Naive thymus-derived CD8-positive, alpha-beta T cell (primary cell): ENCODE results near the gene CALML4. TPM values are rescaled to one million over a fixed set of nuclear protein-coding genes. Genes with fewer than 3 reads are reported as not detected.
A peak's percentile ranks its signal among the peaks of the same experiment; 100 is the strongest.

Experiments used
- ATAC-seq, 2 donors: fragments of 150-1000 bp; cut with Tn5 transposase in 1 of 2; sonication (Bioruptor Pico), chemical (Tn5 transposase) in 1 of 2; 1 replicate in 1 of 2; 2 replicates in 1 of 2; pipeline ENCODE4 v1.10.0; 2021; ENCODE audit warnings: mild to moderate bottlenecking in 2 of 2, moderate library complexity in 2 of 2
- POLR2A ChIA-PET: fragments of 350-600 bp; sonication (Branson Sonifier 250); formaldehyde crosslinking; loops from one replicate; lab custom pipeline; 2021; ENCODE audit warnings: antibody characterized with exemption; lab: Charles Lee
- DNase-seq, 10 donors: peaks; one replicate each; pipeline versions ENCODE4 v3.0.0 to v3.0.0-alpha.2; 2020 to 2022
- H3K27ac Mint-ChIP-seq, 10 donors: one replicate each; pipeline ENCODE4 v1.8.0; 2020 to 2022; ENCODE audit warnings: mild to moderate bottlenecking in 10 of 10, mixed read lengths in 10 of 10, moderate library complexity in 4 of 10, inconsistent platforms in 1 of 10
- H3K27me3 Mint-ChIP-seq, 5 donors: one replicate each; pipeline ENCODE4 v1.8.0; 2021 to 2022; ENCODE audit warnings: mixed read lengths in 5 of 5
- H3K36me3 Mint-ChIP-seq, 3 donors: one replicate each; pipeline ENCODE4 v1.8.0; 2020 to 2022; ENCODE audit warnings: mixed read lengths in 3 of 3, mild to moderate bottlenecking in 2 of 3, inconsistent platforms in 1 of 3
- H3K4me1 Mint-ChIP-seq, 4 donors: one replicate each; pipeline ENCODE4 v1.8.0; 2021 to 2022; ENCODE audit warnings: mixed read lengths in 4 of 4
- H3K4me3 Mint-ChIP-seq, 10 donors: one replicate each; pipeline ENCODE4 v1.8.0; 2020 to 2022; ENCODE audit warnings: mild to moderate bottlenecking in 10 of 10, mixed read lengths in 10 of 10, moderate library complexity in 6 of 10, inconsistent platforms in 1 of 10
- H3K9me3 Mint-ChIP-seq, 9 donors: one replicate each; pipeline ENCODE4 v1.8.0; 2020 to 2022; ENCODE audit warnings: mixed read lengths in 9 of 9, mild to moderate bottlenecking in 3 of 9, inconsistent platforms in 1 of 9, moderate library complexity in 1 of 9
- polyA plus RNA-seq, 3 donors: library from polyadenylated mRNA; unstranded; fragments of 300-500 nt; fragmentation: Illumina TruSeq; gene quantifications; one replicate each; pipeline ENCODE4 v1.2.3, GENCODE V29; 2021
- total RNA-seq, 8 experiments: library from RNA in 2 of 8; stranded (reverse) in 2 of 8; gene quantifications; one replicate each; pipeline ENCODE4 v1.2.3 and lab custom pipeline; 2021 to 2026

CALML4 gene
- total and polyA plus RNA-seq, 5 experiments from 2014 or later = 0.65 to 4.7 (median 4.1) TPM; not detected in 2

GRCh38 chr15:68210821-68211655 is 5.9 kb upstream of the CALML4 start:
- Mint-ChIP-seq H3K36me3 (peaks cover 0 to 3% (median 0%) of the 10 kb centered on the region in 3 donors), H3K9me3 (no peaks in the 10 kb centered on the region), H3K27ac (peak overlapping the region in 1 of 10 donors; percentile 3), H3K27me3 (no peaks in the 10 kb centered on the region), H3K4me1 (peaks cover 10 to 23% (median 21%) of the 10 kb centered on the region in 4 donors), H3K4me3 (no peak overlapping the region)
- POLR2A ChIA-PET = no interaction called here
- peak; percentile 64 to 65 for ATAC-seq
- DNase-seq = peak in 8 of 10 donors; percentile 26 to 67 (median 44)

- DNase-seq = no peak
- Mint-ChIP-seq H3K4me3 (no peak overlapping the region), H3K27ac (peak overlapping the region in 1 of 10 donors; percentile 3), H3K36me3 (peaks cover 0 to 2% (median 0%) of the 10 kb centered on the region in 3 donors), H3K9me3 (no peaks in the 10 kb centered on the region), H3K4me1 (peaks cover 10 to 23% (median 21%) of the 10 kb centered on the region in 4 donors), H3K27me3 (no peaks in the 10 kb centered on the region)
- no peak for ATAC-seq
- POLR2A ChIA-PET = no interaction called here
These were observed 5.3 kb upstream of the CALML4 start for GRCh38 chr15:68210409-68210756.

GRCh38 chr15:68209735-68210408 is 4.7 kb upstream of the CALML4 start:
- Mint-ChIP-seq H3K4me3 (peak overlapping the region in 4 of 10 donors; percentile 14 to 41 (median 20)), H3K9me3 (no peaks in the 10 kb centered on the region), H3K27ac (peak overlapping the region in 8 of 10 donors; percentile 34 to 91 (median 72)), H3K4me1 (peaks cover 10 to 23% (median 22%) of the 10 kb centered on the region in 4 donors), H3K36me3 (peaks cover 0 to 2% (median 0%) of the 10 kb centered on the region in 3 donors), H3K27me3 (no peaks in the 10 kb centered on the region)
- DNase-seq = peak in 1 of 10 donors; percentile 65
- ATAC-seq = peak; percentile 62 to 68
- POLR2A ChIA-PET = no interaction called here

GRCh38 chr15:68209272-68209671 is 4.1 kb upstream of the CALML4 start:
- DNase-seq (no peak), ATAC-seq (no peak)
- peaks cover 10 to 24% (median 23%) of the 10 kb centered on the region in 4 donors for H3K4me1 Mint-ChIP-seq
- H3K27me3 Mint-ChIP-seq = no peaks in the 10 kb centered on the region
- peak overlapping the region in 1 of 10 donors; percentile 22 for H3K4me3 Mint-ChIP-seq
- H3K9me3 Mint-ChIP-seq = no peaks in the 10 kb centered on the region
- peak overlapping the region in 5 of 10 donors; percentile 43 to 91 (median 79) for H3K27ac Mint-ChIP-seq
- peaks cover 0 to 2% (median 0%) of the 10 kb centered on the region in 3 donors for H3K36me3 Mint-ChIP-seq
- POLR2A ChIA-PET = no interaction called here

- Mint-ChIP-seq H3K27me3 (no peaks in the 10 kb centered on the region), H3K27ac (peak overlapping the region in 8 of 10 donors; percentile 12 to 84 (median 42)), H3K36me3 (peaks cover 0 to 2% (median 0%) of the 10 kb centered on the region in 3 donors), H3K9me3 (no peaks in the 10 kb centered on the region), H3K4me3 (peak overlapping the region in 6 of 10 donors; percentile 6 to 69 (median 42)), H3K4me1 (peaks cover 10 to 24% (median 23%) of the 10 kb centered on the region in 4 donors)
- ATAC-seq (peak in 1 of 2 donors; percentile 51), DNase-seq (no peak)
- POLR2A ChIA-PET = no interaction called here
These were observed 3.6 kb upstream of the CALML4 start for GRCh38 chr15:68208636-68209240.

GRCh38 chr15:68208136-68208535 is 3.0 kb upstream of the CALML4 start:
- H3K27me3 Mint-ChIP-seq = no peaks in the 10 kb centered on the region
- peak overlapping the region in 2 of 10 donors; percentile 2 to 84 for H3K27ac Mint-ChIP-seq
- peaks cover 0 to 2% (median 0%) of the 10 kb centered on the region in 3 donors for H3K36me3 Mint-ChIP-seq
- no peak for ATAC-seq
- POLR2A ChIA-PET = no interaction called here
- peak overlapping the region in 3 of 10 donors; percentile 3 to 69 (median 24) for H3K4me3 Mint-ChIP-seq
- DNase-seq = no peak
- H3K4me1 Mint-ChIP-seq = peaks cover 10 to 24% (median 23%) of the 10 kb centered on the region in 4 donors
- H3K9me3 Mint-ChIP-seq = no peaks in the 10 kb centered on the region

- peaks cover 10 to 24% (median 23%) of the 10 kb centered on the region in 4 donors for H3K4me1 Mint-ChIP-seq
- H3K27ac Mint-ChIP-seq = peak overlapping the region in 1 of 10 donors; percentile 15
These were observed 2.2 kb upstream of the CALML4 start for GRCh38 chr15:68207176-68207935.

GRCh38 chr15:68206711-68207151 is 1.6 kb upstream of the CALML4 start:
- peaks cover 11 to 24% (median 23%) of the 10 kb centered on the region in 4 donors for H3K4me1 Mint-ChIP-seq
- ATAC-seq (no peak), DNase-seq (no peak)
- no peaks in the 10 kb centered on the region for H3K27me3 Mint-ChIP-seq
- peak overlapping the region in 1 of 10 donors; percentile 48 for H3K4me3 Mint-ChIP-seq
- H3K36me3 Mint-ChIP-seq = peaks cover 0 to 2% (median 0%) of the 10 kb centered on the region in 3 donors
- peak overlapping the region in 1 of 10 donors; percentile 25 for H3K27ac Mint-ChIP-seq
- no peaks in the 10 kb centered on the region for H3K9me3 Mint-ChIP-seq
- POLR2A ChIA-PET = no interaction called here

More at GRCh38 chr15:68207176-68207935, 2.2 kb upstream of the CALML4 start:
- H3K9me3 Mint-ChIP-seq = no peaks in the 10 kb centered on the region
- no peaks in the 10 kb centered on the region for H3K27me3 Mint-ChIP-seq
- ATAC-seq = no peak
- DNase-seq = no peak
- peak overlapping the region in 1 of 10 donors; percentile 48 for H3K4me3 Mint-ChIP-seq
- H3K36me3 Mint-ChIP-seq = peaks cover 0 to 2% (median 0%) of the 10 kb centered on the region in 3 donors
- POLR2A ChIA-PET = no interaction called here

GRCh38 chr15:68205954-68206539 is 915 bp upstream of the CALML4 start:
- peak overlapping the region in 2 of 10 donors; percentile 24 to 49 for H3K4me3 Mint-ChIP-seq
- POLR2A ChIA-PET = no interaction called here
- no peak for ATAC-seq
- no peak for DNase-seq
- no peaks in the 10 kb centered on the region for H3K9me3 Mint-ChIP-seq
- H3K4me1 Mint-ChIP-seq = peaks cover 13 to 24% (median 23%) of the 10 kb centered on the region in 4 donors
- H3K36me3 Mint-ChIP-seq = no peaks in the 10 kb centered on the region
- no peaks in the 10 kb centered on the region for H3K27me3 Mint-ChIP-seq
- H3K27ac Mint-ChIP-seq = peak overlapping the region in 3 of 10 donors; percentile 8 to 48 (median 25)

GRCh38 chr15:68205558-68205944 is 419 bp upstream of the CALML4 start:
- Mint-ChIP-seq H3K27ac (peak overlapping the region in 2 of 10 donors; percentile 25 to 46), H3K27me3 (no peaks in the 10 kb centered on the region), H3K4me3 (peak overlapping the region in 1 of 10 donors; percentile 24), H3K36me3 (no peaks in the 10 kb centered on the region), H3K4me1 (peaks cover 13 to 24% (median 23%) of the 10 kb centered on the region in 4 donors), H3K9me3 (no peaks in the 10 kb centered on the region)
- DNase-seq (no peak), ATAC-seq (no peak)
- POLR2A ChIA-PET = no interaction called here

- no peaks in the 10 kb centered on the region for H3K9me3 Mint-ChIP-seq
- ATAC-seq (no peak), DNase-seq (no peak)
- no peak overlapping the region for H3K27ac Mint-ChIP-seq
- no peaks in the 10 kb centered on the region for H3K36me3 Mint-ChIP-seq
- POLR2A ChIA-PET = no interaction called here
- H3K4me1 Mint-ChIP-seq = peaks cover 9 to 16% (median 14%) of the 10 kb centered on the region in 4 donors
- no peaks in the 10 kb centered on the region for H3K27me3 Mint-ChIP-seq
- H3K4me3 Mint-ChIP-seq = no peak overlapping the region
These were observed 771 bp downstream of the CALML4 start for GRCh38 chr15:68204361-68204760.
